NB4 (cell line): ENCODE data around the gene RPL36.

Experiments
- DNase-seq: peaks from one replicate; pipeline ENCODE4 v3.0.0; 2010; ENCODE audit warnings: low read depth
- H3K4me3 ChIP-seq: one replicate; pipeline ENCODE4 v1.5.1; 2011; ENCODE audit warnings: mild to moderate bottlenecking, low read depth, low read length, moderate library complexity
- MAX ChIP-seq: IDR thresholded peaks from 2 replicates; pipeline ENCODE4 v1.6.1; 2011; ENCODE audit warnings: low read depth, low read length
- MYC ChIP-seq: IDR thresholded peaks from 2 replicates; pipeline ENCODE4 v1.6.1; 2011; ENCODE audit warnings: low read depth, low read length
- POLR2A ChIP-seq: IDR thresholded peaks from 2 replicates; pipeline ENCODE4 v1.6.1; 2011; ENCODE audit warnings: mild to moderate bottlenecking; ENCODE audit not compliant: insufficient read length; ENCODE audit errors: extremely low read depth
- TF ChIP-seq, protein P1 (sequence below): IDR thresholded peaks from one replicate; pipeline ENCODE4 v1.5.1; 2012; ENCODE audit warnings: low read depth, low read length

The RPL36 gene

DNA sequence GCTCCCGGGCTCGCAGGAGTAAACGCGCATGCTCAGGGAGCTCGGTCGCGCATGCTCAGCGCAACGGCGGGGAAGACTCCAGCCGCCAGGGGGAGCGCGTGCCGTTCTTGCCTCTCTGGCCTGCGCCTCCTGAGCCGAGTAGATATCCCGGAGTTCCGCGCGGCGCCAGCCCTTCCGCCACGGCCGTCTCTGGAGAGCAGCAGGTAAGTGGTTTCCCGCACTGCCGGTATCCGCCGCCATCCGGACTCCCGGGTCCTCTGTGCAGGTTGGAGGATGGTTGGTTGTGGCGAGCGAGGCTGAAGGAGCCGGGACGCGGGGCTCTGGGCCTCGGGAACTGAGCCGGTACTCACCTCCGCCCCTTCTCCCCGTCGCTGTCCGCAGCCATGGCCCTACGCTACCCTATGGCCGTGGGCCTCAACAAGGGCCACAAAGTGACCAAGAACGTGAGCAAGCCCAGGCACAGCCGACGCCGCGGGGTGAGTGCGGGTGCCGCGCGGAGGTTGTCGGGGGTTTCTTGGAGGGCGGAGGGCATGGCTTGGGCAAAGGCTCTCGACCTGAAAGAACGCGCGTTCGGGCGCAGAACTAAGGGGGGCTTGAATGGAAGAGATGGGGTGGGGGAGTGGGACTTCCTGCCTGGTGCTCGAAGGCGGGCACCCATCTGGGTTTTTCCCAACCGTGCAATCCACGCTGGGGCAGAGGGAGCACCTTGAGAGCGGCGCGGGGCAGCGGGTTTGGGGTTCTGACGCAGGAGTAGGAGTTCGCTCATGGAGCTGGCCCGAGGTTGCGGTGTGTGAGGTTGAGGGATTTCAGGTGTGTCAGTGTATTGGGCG, at the start of gene RPL36:
RPL36 (plus strand) TSS at position 171 of the 830 bp plus-strand sequence; CDS start at position 384, 213 bp downstream.
- peak; percentile 92 for DNase-seq
- peak; percentile 83 for TF ChIP-seq MAX
- TF ChIP-seq MYC, result peak; percentile 92
- TF ChIP-seq POLR2A, result peak; percentile 97
- TF ChIP-seq, protein P1, sequence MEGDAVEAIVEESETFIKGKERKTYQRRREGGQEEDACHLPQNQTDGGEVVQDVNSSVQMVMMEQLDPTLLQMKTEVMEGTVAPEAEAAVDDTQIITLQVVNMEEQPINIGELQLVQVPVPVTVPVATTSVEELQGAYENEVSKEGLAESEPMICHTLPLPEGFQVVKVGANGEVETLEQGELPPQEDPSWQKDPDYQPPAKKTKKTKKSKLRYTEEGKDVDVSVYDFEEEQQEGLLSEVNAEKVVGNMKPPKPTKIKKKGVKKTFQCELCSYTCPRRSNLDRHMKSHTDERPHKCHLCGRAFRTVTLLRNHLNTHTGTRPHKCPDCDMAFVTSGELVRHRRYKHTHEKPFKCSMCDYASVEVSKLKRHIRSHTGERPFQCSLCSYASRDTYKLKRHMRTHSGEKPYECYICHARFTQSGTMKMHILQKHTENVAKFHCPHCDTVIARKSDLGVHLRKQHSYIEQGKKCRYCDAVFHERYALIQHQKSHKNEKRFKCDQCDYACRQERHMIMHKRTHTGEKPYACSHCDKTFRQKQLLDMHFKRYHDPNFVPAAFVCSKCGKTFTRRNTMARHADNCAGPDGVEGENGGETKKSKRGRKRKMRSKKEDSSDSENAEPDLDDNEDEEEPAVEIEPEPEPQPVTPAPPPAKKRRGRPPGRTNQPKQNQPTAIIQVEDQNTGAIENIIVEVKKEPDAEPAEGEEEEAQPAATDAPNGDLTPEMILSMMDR, result peak; percentile 67
- peak within 1 kb of the TSS; percentile 85 for H3K4me3 ChIP-seq

DNA sequence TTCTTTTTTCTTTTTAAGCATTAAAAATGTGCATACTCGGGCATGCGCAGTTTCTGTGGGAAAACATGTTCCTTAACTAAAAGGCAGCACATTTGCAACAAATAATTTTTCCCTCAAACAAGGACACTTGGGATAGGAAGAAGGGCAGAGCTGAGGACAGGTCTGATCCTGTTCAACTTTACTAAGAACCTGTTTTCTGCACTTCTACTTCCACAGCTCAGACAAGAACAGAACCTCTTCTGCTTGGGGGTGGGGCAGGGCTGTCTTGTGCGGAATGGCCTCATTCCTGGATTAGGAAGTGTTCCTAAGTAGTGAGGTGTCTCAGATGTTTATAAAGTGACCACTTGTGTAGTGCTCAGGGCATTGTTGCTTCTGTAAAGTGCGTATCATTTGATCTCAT, 48.9 kb upstream of the RPL36 start:
- DNase-seq, result no peak
- TF ChIP-seq, protein P1, result no peak
- TF ChIP-seq POLR2A (no peak), MYC (no peak), MAX (no peak)
- no peak overlapping the region for H3K4me3 ChIP-seq

DNA sequence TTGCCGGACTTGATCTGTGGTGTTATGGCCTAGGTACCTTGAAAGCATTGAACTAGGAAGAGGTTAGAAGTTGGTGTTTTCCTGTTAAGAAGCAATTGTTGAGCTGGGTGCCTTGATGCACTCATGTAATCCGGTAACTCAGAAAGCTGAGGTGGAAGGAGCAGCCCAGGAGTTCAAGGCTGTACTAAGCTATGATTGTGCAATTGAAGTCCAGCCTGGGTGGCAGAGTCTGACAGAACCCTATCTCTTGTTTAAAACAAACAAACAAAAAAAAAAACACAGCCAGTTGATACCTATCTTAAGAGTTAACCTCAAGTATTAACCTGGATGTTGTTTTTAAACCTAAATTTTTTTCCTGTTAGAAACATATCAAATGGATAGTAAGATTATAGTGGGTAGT, 47.9 kb upstream of the RPL36 start:
- TF ChIP-seq, protein P1, result no peak

GRCh38 chr19:5643060-5643459, 47.0 kb upstream of the RPL36 start:
- DNase-seq, result no peak
- TF ChIP-seq MAX, result no peak
- no peak for TF ChIP-seq MYC
- TF ChIP-seq, protein P1, result no peak
- no peak for TF ChIP-seq POLR2A
- no peak overlapping the region for H3K4me3 ChIP-seq

More for the DNA sequence above, 47.9 kb upstream of the RPL36 start:
- no peak for DNase-seq
- no peak overlapping the region for H3K4me3 ChIP-seq

GRCh38 chr19:5644037-5644436, 46.1 kb upstream of the RPL36 start:
- no peak for TF ChIP-seq MAX
- TF ChIP-seq, protein P1, result no peak
- no peak for TF ChIP-seq MYC
- TF ChIP-seq POLR2A, result no peak
- H3K4me3 ChIP-seq, result no peak overlapping the region
- no peak for DNase-seq

GRCh38 chr19:5645409-5645808, 44.7 kb upstream of the RPL36 start:
- TF ChIP-seq MYC (no peak), POLR2A (no peak), MAX (no peak)
- TF ChIP-seq, protein P1, result no peak
- no peak overlapping the region for H3K4me3 ChIP-seq
- DNase-seq, result no peak
